B cell (primary cell): Measurements from ENCODE around the gene PADI3. TPM values are rescaled to one million over a fixed set of nuclear protein-coding genes. Genes with fewer than 3 reads are reported as not detected.

Source experiments
- ATAC-seq: fragments of 200-7000 bp; cut with Tn5 transposase; one replicate; pipeline ENCODE4 v1.10.0; 2021; ENCODE audit warnings: low read depth, mild to moderate bottlenecking, moderate number of reproducible peaks, moderate library complexity
- CTCF ChIA-PET: fragments of 350-600 bp; sonication (Branson Sonifier 250); formaldehyde crosslinking; loops from one replicate; lab custom pipeline; 2021; ENCODE audit warnings: antibody characterized with exemption, inconsistent platforms; lab: Charles Lee
- POLR2A ChIA-PET: fragments of 350-600 bp; sonication (Branson Sonifier 250); formaldehyde crosslinking; loops from one replicate; lab custom pipeline; 2021; ENCODE audit warnings: antibody characterized with exemption; lab: Charles Lee
- DNase-seq: peaks from one replicate; pipeline ENCODE4 v3.0.0; 2013
- H2AFZ ChIP-seq: 2 replicates; pipeline ENCODE4 v1.6.1; 2012; ENCODE audit warnings: mild to moderate bottlenecking, low read depth, low read length; ENCODE audit not compliant: insufficient read depth, poor library complexity, severe bottlenecking
- H3K27ac ChIP-seq, 2 donors: 1 replicate in 1 of 2; 2 replicates in 1 of 2; pipeline ENCODE4 v1.5.1; 2012 to 2013; ENCODE audit warnings: low read length in 2 of 2, mild to moderate bottlenecking in 2 of 2, moderate library complexity in 1 of 2
- H3K27me3 ChIP-seq, 4 experiments: fragments of 200-600 bp in 1 of 4; sonication (generic) in 1 of 4; replicated peaks in 1 of 4; 1 replicate in 2 of 4; 2 replicates in 2 of 4; pipeline versions ENCODE4 v1.6.1 to v1.7.0; 2013 to 2016; ENCODE audit warnings: low read length in 3 of 4, mild to moderate bottlenecking in 2 of 4, mixed read lengths in 1 of 4, moderate library complexity in 1 of 4; ENCODE audit not compliant: insufficient read depth in 4 of 4, control insufficient read depth in 3 of 4; ENCODE audit errors: control extremely low read depth in 1 of 4
- H3K36me3 ChIP-seq, 2 experiments: replicated peaks in 1 of 2; 1 replicate in 1 of 2; 2 replicates in 1 of 2; pipeline versions ENCODE4 v1.6.1 to v1.7.1; 2013; ENCODE audit warnings: low read length in 1 of 2; ENCODE audit not compliant: insufficient read depth in 2 of 2, control insufficient read depth in 1 of 2; ENCODE audit errors: control extremely low read depth in 1 of 2, extremely low read depth in 1 of 2
- H3K4me1 ChIP-seq, 2 donors: fragments of 200-600 bp in 1 of 2; sonication (generic) in 1 of 2; 1 replicate in 1 of 2; 2 replicates in 1 of 2; pipeline versions ENCODE4 v1.5.1 to v1.6.1; 2013 to 2017; ENCODE audit warnings: low read length in 2 of 2; ENCODE audit not compliant: control insufficient read depth in 2 of 2, insufficient read depth in 2 of 2
- H3K4me2 ChIP-seq: replicated peaks from 2 replicates; pipeline ENCODE3; 2012; ENCODE audit warnings: mild to moderate bottlenecking, low read depth, low read length; ENCODE audit not compliant: poor library complexity, severe bottlenecking
- H3K4me3 ChIP-seq, 5 experiments: fragments of 200-600 bp in 1 of 5; sonication (generic) in 1 of 5; 1 replicate in 3 of 5; 2 replicates in 2 of 5; pipeline versions ENCODE4 v1.5.1 to v1.7.0; 2011 to 2016; ENCODE audit warnings: low read length in 4 of 5, mild to moderate bottlenecking in 4 of 5, low read depth in 2 of 5, control low read depth in 1 of 5, moderate library complexity in 1 of 5; ENCODE audit not compliant: insufficient read depth in 1 of 5; ENCODE audit errors: control extremely low read depth in 1 of 5, extremely low read depth in 1 of 5
- H3K79me2 ChIP-seq: fragments of 200-600 bp; sonication (generic); one replicate; pipeline ENCODE4 v1.6.0; 2016; ENCODE audit warnings: low read length; ENCODE audit not compliant: control insufficient read depth, insufficient read depth
- H3K9ac ChIP-seq: fragments of 200-600 bp; sonication (generic); 2 replicates; pipeline ENCODE4 v1.6.1; 2017; ENCODE audit warnings: mild to moderate bottlenecking, low read length, moderate library complexity
- H3K9me3 ChIP-seq, 3 donors: one replicate each; pipeline versions ENCODE4 v1.6.1 to v1.7.1; 2013; ENCODE audit warnings: low read length in 2 of 3; ENCODE audit not compliant: control insufficient read depth in 2 of 3, insufficient read depth in 1 of 3; ENCODE audit errors: control extremely low read depth in 1 of 3
- H4K20me1 ChIP-seq: 2 replicates; pipeline ENCODE4 v1.6.0; 2012; ENCODE audit warnings: mild to moderate bottlenecking, low read length; ENCODE audit not compliant: insufficient read depth, control insufficient read depth, poor library complexity, severe bottlenecking
- H3K27ac Mint-ChIP-seq: one replicate; pipeline ENCODE4 v1.8.0; 2021; ENCODE audit warnings: mixed read lengths
- H3K27me3 Mint-ChIP-seq: one replicate; pipeline ENCODE4 v1.8.0; 2021; ENCODE audit warnings: mixed read lengths
- H3K4me1 Mint-ChIP-seq: one replicate; pipeline ENCODE4 v1.8.0; 2021; ENCODE audit warnings: mixed read lengths
- H3K4me3 Mint-ChIP-seq: one replicate; pipeline ENCODE4 v1.8.0; 2021; ENCODE audit warnings: mixed read lengths
- H3K9me3 Mint-ChIP-seq: one replicate; pipeline ENCODE4 v1.8.0; 2022; ENCODE audit warnings: mixed read lengths; ENCODE audit not compliant: insufficient read depth
- EZH2 ChIP-seq: IDR thresholded peaks from 2 replicates; pipeline ENCODE4 v1.6.1; 2012; ENCODE audit warnings: borderline replicate concordance, low read depth, mild to moderate bottlenecking, moderate library complexity, low read length; ENCODE audit not compliant: insufficient read depth, poor library complexity, severe bottlenecking
- WGBS: methylation state at CpG from one replicate; pipeline ENCODE4 v1.1.5; 2013; ENCODE audit warnings: missing lambda C conversion rate; ENCODE audit not compliant: insufficient coverage; 5-methylcytosine and 5-hydroxymethylcytosine counted together
- intact Hi-C: fragments of 100-400 bp; cut with micrococcal nuclease; formaldehyde crosslinking; loops from one replicate; pipeline ENCODE4 v1.10.0; 2022
- polyA plus RNA-seq: library from polyadenylated mRNA; depleted of rRNA; stranded (reverse); fragments of >200 nt; gene quantifications from 2 replicates; pipeline ENCODE4 v1.2.3, GENCODE V29; 2012
- total RNA-seq, 2 donors: library from RNA; stranded (reverse); fragments of 120-200 nt in 1 of 2; gene quantifications; 1 replicate in 1 of 2; 2 replicates in 1 of 2; pipeline versions ENCODE4 v1.2.3 to v1.2.4, GENCODE V29; 2013 to 2022
- TF ChIP-seq, protein P1 (sequence below): fragments of 200-600 bp; IDR thresholded peaks from one replicate; pipeline ENCODE4 v1.8.0; 2022; ENCODE audit warnings: antibody characterized with exemption, mild to moderate bottlenecking

The PADI3 gene
- total and polyA plus RNA-seq, 2 donors (not counting 1 experiment from before 2014, with no cell fraction given), result not detected

- H3K4me1 ChIP-seq, result no peaks in the 10 kb centered on the region
- H2AFZ ChIP-seq, result no peak overlapping the region
- H3K4me2 ChIP-seq, result no peak overlapping the region
- H4K20me1 ChIP-seq, result no peaks in the 10 kb centered on the region
- ChIA-PET POLR2A (no interaction called here), CTCF (no interaction called here)
- Mint-ChIP-seq H3K4me3 (no peak overlapping the region), H3K27ac (no peak overlapping the region), H3K4me1 (no peaks in the 10 kb centered on the region), H3K9me3 (no peaks in the 10 kb centered on the region), H3K27me3 (peaks cover 10% of the 10 kb centered on the region)
- H3K4me3 ChIP-seq, result no peak overlapping the region
- TF ChIP-seq, protein P1, sequence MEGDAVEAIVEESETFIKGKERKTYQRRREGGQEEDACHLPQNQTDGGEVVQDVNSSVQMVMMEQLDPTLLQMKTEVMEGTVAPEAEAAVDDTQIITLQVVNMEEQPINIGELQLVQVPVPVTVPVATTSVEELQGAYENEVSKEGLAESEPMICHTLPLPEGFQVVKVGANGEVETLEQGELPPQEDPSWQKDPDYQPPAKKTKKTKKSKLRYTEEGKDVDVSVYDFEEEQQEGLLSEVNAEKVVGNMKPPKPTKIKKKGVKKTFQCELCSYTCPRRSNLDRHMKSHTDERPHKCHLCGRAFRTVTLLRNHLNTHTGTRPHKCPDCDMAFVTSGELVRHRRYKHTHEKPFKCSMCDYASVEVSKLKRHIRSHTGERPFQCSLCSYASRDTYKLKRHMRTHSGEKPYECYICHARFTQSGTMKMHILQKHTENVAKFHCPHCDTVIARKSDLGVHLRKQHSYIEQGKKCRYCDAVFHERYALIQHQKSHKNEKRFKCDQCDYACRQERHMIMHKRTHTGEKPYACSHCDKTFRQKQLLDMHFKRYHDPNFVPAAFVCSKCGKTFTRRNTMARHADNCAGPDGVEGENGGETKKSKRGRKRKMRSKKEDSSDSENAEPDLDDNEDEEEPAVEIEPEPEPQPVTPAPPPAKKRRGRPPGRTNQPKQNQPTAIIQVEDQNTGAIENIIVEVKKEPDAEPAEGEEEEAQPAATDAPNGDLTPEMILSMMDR, result no peak
- TF ChIP-seq EZH2, result no peak
- intact Hi-C loops, result no loop called here
- WGBS, result 12% methylated on average over 6 of the region's 7 CpGs
- no peaks in the 10 kb centered on the region for H3K9me3 ChIP-seq
- ATAC-seq (no peak), DNase-seq (no peak)
- H3K9ac ChIP-seq, result no peak overlapping the region
- no peaks in the 10 kb centered on the region for H3K36me3 ChIP-seq
- peaks cover 0 to 6% (median 0%) of the 10 kb centered on the region in 4 experiments for H3K27me3 ChIP-seq
- H3K79me2 ChIP-seq, result no peaks in the 10 kb centered on the region
- no peak overlapping the region for H3K27ac ChIP-seq
Measured at GRCh38 chr1:17250601-17251000, 1.7 kb downstream of the PADI3 start.

GRCh38 chr1:17251246-17251645, 2.3 kb downstream of the PADI3 start:
- Mint-ChIP-seq H3K9me3 (no peaks in the 10 kb centered on the region), H3K4me3 (no peak overlapping the region), H3K27me3 (peaks cover 16% of the 10 kb centered on the region), H3K4me1 (no peaks in the 10 kb centered on the region), H3K27ac (no peak overlapping the region)
- no peak overlapping the region for H3K4me2 ChIP-seq
- intact Hi-C loops, result no loop called here
- no peaks in the 10 kb centered on the region for H3K4me1 ChIP-seq
- H2AFZ ChIP-seq, result no peak overlapping the region
- ChIA-PET POLR2A (no interaction called here), CTCF (no interaction called here)
- TF ChIP-seq, protein P1, result no peak
- ATAC-seq (no peak), DNase-seq (no peak)
- H4K20me1 ChIP-seq, result no peaks in the 10 kb centered on the region
- H3K27me3 ChIP-seq, result peaks cover 0 to 6% (median 0%) of the 10 kb centered on the region in 4 experiments
- H3K9ac ChIP-seq, result no peak overlapping the region
- H3K27ac ChIP-seq, result no peak overlapping the region
- no peaks in the 10 kb centered on the region for H3K79me2 ChIP-seq
- H3K4me3 ChIP-seq, result no peak overlapping the region
- WGBS, result 93% methylated on average over 3 of the region's 5 CpGs
- no peaks in the 10 kb centered on the region for H3K9me3 ChIP-seq
- no peaks in the 10 kb centered on the region for H3K36me3 ChIP-seq
